HG03575 (cell line): Measurements from ENCODE around the gene WWC1.
A peak's percentile ranks its signal among the peaks of the same experiment; 100 is the strongest.

Experiments
- ATAC-seq: cut with Tn5 transposase; IDR thresholded peaks from one replicate; pipeline ENCODE4 v1.9.1; 2021; ENCODE audit not compliant: unreplicated experiment, insufficient number of reproducible peaks, low FRiP score; ENCODE audit errors: extremely low read depth

Gene WWC1

DNA sequence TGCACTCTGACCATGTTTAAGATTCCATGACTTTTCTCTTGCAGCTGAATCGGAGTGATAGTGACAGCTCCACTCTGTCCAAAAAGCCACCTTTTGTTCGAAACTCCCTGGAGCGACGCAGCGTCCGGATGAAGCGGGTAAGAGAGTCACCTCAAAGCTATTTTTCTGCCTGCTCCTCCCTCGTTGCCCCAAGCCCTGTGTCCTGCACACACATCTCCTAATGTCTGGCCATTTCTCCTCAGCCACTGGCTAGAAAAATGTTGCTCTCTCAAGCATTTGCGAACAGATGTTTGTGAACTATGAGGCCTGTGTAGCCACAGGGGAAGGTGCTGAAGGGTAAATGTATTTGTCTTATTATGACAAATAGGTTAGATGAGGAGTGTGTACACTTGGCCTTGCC lies 169.2 kb downstream of the WWC1 start:
- ATAC-seq, result no peak

- ATAC-seq, result no peak
Measured at GRCh38 chr5:168463081-168463480, 171.6 kb downstream of the WWC1 start.

DNA sequence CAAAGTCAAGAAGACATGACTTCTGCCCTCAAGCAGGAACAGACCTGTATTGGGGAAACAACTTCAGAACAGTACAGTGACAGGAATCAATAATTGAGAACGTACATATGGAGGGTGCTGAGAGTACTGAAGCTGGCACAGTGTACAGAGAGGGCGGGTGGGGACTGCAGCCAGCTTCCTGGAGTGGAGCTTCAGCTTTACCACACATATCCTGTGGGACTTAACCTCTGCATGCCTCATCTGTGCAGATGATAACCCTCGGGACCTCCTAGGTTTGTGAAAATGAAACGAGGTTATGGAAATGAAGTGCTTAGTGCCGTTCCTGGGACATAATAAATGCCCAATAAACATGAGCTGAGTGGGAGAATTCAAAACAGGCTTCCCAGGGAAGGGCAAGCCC lies 172.8 kb downstream of the WWC1 start:
- ATAC-seq, result no peak

- no peak for ATAC-seq
Measured at GRCh38 chr5:168464641-168465040, 173.2 kb downstream of the WWC1 start.

- ATAC-seq, result no peak
Measured at GRCh38 chr5:168467755-168468330, 176.4 kb downstream of the WWC1 start.

DNA sequence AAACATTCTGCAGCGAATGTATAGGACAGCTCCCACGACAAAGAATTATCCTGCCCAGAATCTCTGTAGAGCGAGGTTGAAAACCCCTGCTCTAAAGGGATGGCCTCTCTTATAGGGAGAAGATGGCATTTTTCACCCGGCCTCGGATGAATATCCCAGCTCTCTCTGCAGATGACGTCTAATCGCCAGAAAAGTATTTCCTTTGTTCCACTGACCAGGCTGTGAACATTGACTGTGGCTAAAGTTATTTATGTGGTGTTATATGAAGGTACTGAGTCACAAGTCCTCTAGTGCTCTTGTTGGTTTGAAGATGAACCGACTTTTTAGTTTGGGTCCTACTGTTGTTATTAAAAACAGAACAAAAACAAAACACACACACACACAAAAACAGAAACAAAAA lies 177.4 kb downstream of the WWC1 start:
- ATAC-seq, result no peak

- no peak for ATAC-seq
Measured at GRCh38 chr5:168469816-168470215, 178.4 kb downstream of the WWC1 start.

- no peak for ATAC-seq
Measured at GRCh38 chr5:168471785-168472184, 180.3 kb downstream of the WWC1 start.

- ATAC-seq, result no peak
Measured at GRCh38 chr5:168472329-168472728, 180.9 kb downstream of the WWC1 start.

DNA sequence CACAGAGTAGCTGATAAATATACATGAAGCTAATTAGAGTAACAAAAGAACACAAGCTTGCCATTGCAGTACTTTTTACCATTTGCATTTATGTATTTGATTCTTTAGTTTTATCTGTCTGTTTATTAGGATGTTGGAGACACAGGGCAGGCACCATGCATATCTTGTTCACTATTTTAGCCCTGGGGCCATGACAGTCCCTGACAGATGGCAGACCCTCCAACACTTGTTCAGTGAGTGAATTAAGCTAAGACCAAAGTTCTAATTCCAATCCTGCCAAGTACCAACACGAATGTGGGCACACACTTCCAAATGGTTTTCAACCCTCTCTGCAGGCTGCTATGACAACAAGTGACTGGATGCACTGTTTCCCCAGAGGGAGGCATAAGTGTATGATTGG lies 182.9 kb downstream of the WWC1 start:
- no peak for ATAC-seq

GRCh38 chr5:168477060-168477459 lies 185.6 kb downstream of the WWC1 start:
- ATAC-seq, result no peak

DNA sequence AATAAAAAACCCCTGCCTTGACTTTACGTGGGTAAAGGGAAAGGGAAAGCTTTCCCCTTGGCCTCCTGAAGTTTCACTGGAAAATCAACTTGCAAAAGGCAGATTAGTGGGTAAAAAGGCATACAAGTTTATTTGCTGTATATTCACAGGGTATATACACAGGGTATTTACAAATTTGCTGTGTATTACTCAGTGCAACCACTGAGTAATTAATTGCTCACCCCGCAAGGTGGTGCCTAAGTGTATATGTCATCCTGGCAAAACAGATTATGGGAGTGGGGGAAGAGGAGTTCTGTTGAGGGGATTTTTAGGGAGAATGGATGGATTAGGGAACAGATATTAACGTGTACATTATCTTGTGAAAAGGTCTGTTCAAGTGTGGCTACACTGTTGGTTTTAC lies 187.7 kb downstream of the WWC1 start:
- ATAC-seq, result no peak

DNA sequence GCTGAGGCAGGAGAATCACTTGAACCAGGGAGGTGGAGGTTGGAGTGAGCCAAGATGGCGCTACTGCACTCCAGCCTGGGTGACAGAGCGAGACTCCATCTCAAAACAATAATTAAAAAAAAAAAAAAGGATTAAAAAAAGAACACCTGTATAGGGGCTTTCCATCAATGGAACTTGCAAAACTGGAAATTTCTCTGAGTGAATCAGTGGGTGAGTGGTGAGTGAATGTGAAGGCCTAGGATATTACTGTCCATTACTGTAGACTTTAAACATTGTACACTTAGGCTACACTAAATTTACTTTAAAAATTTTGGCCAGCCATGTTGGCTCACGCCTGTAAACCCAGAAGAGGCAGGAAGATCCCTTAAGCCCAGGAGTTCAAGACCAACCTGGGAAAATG lies 189.2 kb downstream of the WWC1 start:
- no peak for ATAC-seq

GRCh38 chr5:168481330-168481788 lies 189.9 kb downstream of the WWC1 start:
- peak; percentile 96 for ATAC-seq

DNA sequence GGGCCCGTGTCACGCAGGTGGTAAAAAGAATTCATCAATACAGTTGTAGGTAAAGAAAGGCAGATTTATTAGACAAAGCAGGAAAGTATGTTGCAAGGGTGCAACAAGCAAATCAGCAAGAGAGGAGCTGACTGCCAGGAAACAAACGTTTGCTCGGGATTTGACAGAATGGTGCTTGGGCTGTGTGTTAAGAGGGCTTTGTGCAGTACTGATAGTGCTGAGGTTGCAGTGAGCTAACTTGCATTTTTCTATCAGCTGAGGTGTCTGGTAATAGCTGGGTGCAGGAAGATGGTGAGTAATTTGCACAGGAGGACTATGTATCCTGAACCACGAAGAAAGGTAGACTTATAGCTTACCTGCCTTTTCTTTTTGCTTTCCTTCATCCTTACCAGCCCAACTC lies 190.9 kb downstream of the WWC1 start:
- no peak for ATAC-seq

- peak; percentile 27 for ATAC-seq
Measured at GRCh38 chr5:168486136-168486879, 194.9 kb downstream of the WWC1 start, which contains the start of gene RARS1. RARS1 (plus strand) TSS chr5:168486471; CDS start chr5:168486499, 28 bp downstream.

DNA sequence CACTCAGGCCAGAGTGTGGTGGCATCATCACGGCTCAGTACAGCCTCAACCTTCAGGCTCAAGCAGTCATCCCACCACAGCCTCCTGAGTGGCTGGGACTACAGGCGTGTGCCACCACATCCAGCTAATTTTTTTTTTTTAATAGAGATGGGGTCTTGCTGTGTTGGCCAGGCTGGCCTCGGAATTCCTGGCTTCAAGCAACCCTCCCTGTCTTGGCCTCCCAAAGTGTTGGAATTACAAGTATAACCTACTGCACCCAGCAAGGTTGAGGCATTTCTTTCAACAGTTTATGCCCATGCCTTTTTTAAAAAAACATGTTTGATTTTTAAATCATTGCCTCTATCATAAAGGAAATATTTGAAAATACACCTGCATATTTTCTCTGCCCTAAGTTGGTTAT lies 197.6 kb downstream of the WWC1 start:
- no peak for ATAC-seq

GRCh38 chr5:168494057-168494555 lies 202.7 kb downstream of the WWC1 start:
- no peak for ATAC-seq

- ATAC-seq, result no peak
Measured at GRCh38 chr5:168502563-168503237, 211.3 kb downstream of the WWC1 start.

DNA sequence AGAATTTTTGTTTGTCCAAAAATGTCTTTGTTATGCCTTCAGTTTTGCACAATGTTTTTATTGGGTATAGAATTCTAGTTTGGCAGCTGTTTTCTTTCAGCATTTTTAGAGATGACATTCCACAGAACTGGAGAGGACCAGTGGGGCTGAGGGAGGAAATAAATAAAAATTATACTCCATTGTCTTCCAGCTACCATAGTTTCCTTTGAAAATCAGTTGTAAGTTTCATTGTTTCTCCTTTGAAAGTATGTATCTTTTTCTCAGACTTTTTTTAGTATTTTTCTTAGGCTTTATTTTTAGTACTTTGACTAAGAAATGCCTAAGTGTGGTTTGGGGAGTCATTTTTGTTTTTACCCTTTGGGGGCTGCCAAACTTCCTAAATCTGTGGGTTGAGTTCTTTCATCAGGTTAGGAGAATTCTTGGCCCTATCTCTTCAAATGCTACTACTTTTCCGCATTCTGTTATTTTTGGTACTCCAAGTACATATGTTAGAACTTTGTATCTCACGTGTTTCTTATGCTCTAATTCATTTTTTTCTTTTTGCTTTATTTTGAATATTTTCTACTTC lies 222.5 kb downstream of the WWC1 start:
- no peak for ATAC-seq
